ENCODE data around the gene PAX6.

- no peak for TF ChIP-seq LEF1 (IDR thresholded peaks at IDR 0.05; ENCODE audit: borderline replicate concordance)
- no peak for TF ChIP-seq ARNT (IDR thresholded peaks at IDR 0.05)
- TF ChIP-seq SP1 (IDR thresholded peaks at IDR 0.05): no peak
- TF ChIP-seq, protein P1, sequence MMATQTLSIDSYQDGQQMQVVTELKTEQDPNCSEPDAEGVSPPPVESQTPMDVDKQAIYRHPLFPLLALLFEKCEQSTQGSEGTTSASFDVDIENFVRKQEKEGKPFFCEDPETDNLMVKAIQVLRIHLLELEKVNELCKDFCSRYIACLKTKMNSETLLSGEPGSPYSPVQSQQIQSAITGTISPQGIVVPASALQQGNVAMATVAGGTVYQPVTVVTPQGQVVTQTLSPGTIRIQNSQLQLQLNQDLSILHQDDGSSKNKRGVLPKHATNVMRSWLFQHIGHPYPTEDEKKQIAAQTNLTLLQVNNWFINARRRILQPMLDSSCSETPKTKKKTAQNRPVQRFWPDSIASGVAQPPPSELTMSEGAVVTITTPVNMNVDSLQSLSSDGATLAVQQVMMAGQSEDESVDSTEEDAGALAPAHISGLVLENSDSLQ (IDR thresholded peaks at IDR 0.05): no peak
- no peak for TF ChIP-seq FOXK2 (IDR thresholded peaks at IDR 0.05)
- no peak for TF ChIP-seq FOXM1 (IDR thresholded peaks at IDR 0.05; ENCODE audit: borderline replicate concordance)
Measured at GRCh38 chr11:31830406-31830805, 19.3 kb upstream of the PAX6 start.
